GM12878 (cell line): ENCODE measurements around the gene SORCS2. TPM values are rescaled to one million over a fixed set of nuclear protein-coding genes. Genes with fewer than 3 reads are reported as not detected.

ENCODE experiments used
- CTCF ChIP-seq, 3 experiments: IDR thresholded peaks in 2 of 3; conservative IDR thresholded peaks in 1 of 3; 2 replicates each; pipeline ENCODE4 v1.5.1; 2011; ENCODE audit warnings: low read depth in 3 of 3, low read length in 3 of 3, mild to moderate bottlenecking in 3 of 3, control low read depth in 2 of 3, moderate library complexity in 2 of 3, inconsistent platforms in 1 of 3, mixed read lengths in 1 of 3; ENCODE audit not compliant: control insufficient read depth in 2 of 3, insufficient read depth in 1 of 3; ENCODE audit errors: extremely low read depth in 1 of 3
- CUX1 ChIP-seq: IDR thresholded peaks from 2 replicates; pipeline ENCODE4 v1.6.1; 2012; ENCODE audit warnings: improper control_type of control experiment, low read depth, low read length; ENCODE audit not compliant: insufficient replicate concordance
- E4F1 ChIP-seq: fragments of 450-650 bp; IDR thresholded peaks from 2 replicates; pipeline ENCODE4 v1.6.1; 2018; ENCODE audit warnings: borderline replicate concordance, mild to moderate bottlenecking; ENCODE audit not compliant: partially characterized antibody
- EGR1 ChIP-seq, 2 experiments: IDR thresholded peaks; 1 replicate in 1 of 2; 2 replicates in 1 of 2; pipeline ENCODE4 v1.6.1; 2011 to 2012; ENCODE audit warnings: low read depth in 2 of 2, low read length in 2 of 2, borderline replicate concordance in 1 of 2, mild to moderate bottlenecking in 1 of 2, moderate library complexity in 1 of 2
- ELK1 ChIP-seq: IDR thresholded peaks from 2 replicates; pipeline ENCODE4 v1.6.1; 2012; ENCODE audit warnings: low read depth, low read length, improper control_type of control experiment
- FOS ChIP-seq: IDR thresholded peaks from 3 replicates; pipeline ENCODE4 v1.6.1; 2011; ENCODE audit warnings: borderline replicate concordance; ENCODE audit not compliant: insufficient read length; ENCODE audit errors: extremely low read depth
- HDAC6 ChIP-seq: fragments of 200-600 bp; sonication (generic); IDR thresholded peaks from one replicate; pipeline ENCODE4 v1.8.0; 2017; ENCODE audit warnings: antibody characterized with exemption; ENCODE audit not compliant: unreplicated experiment
- MTA3 ChIP-seq: IDR thresholded peaks from 2 replicates; pipeline ENCODE4 v1.6.1; 2012; ENCODE audit warnings: low read length, inconsistent platforms, borderline replicate concordance
- NFXL1 ChIP-seq: fragments of 450-650 bp; IDR thresholded peaks from 2 replicates; pipeline ENCODE4 v1.6.1; 2017; ENCODE audit warnings: antibody characterized with exemption, mild to moderate bottlenecking, borderline replicate concordance
- RELB ChIP-seq: fragments of 450-650 bp; IDR thresholded peaks from 2 replicates; pipeline ENCODE4 v1.6.1; 2017; ENCODE audit warnings: low read depth, mild to moderate bottlenecking, moderate library complexity
- SREBF2 ChIP-seq: IDR thresholded peaks from 2 replicates; pipeline ENCODE4 v1.6.1; 2012; ENCODE audit warnings: mild to moderate bottlenecking, low read length
- TCF3 ChIP-seq: IDR thresholded peaks from 2 replicates; pipeline ENCODE4 v1.6.1; 2012; ENCODE audit warnings: low read depth, mild to moderate bottlenecking, low read length, borderline replicate concordance; ENCODE audit not compliant: insufficient read depth
- ZNF217 ChIP-seq: fragments of 450-650 bp; IDR thresholded peaks from 2 replicates; pipeline ENCODE4 v1.6.1; 2017; ENCODE audit warnings: antibody characterized with exemption, mild to moderate bottlenecking
- ZNF24 ChIP-seq: fragments of 450-650 bp; IDR thresholded peaks from 2 replicates; pipeline ENCODE4 v1.6.1; 2017; ENCODE audit warnings: antibody characterized with exemption, mild to moderate bottlenecking
- polyA plus RNA-seq, 11 experiments: library from polyadenylated mRNA; depleted of rRNA in 4 of 11; unstranded in 6 of 11; stranded (reverse) in 5 of 11; fragments of >200 nt; fragmentation: Nextera tagmentation in 4 of 11; fragmentation: Illumina TruSeq in 1 of 11; extraction: Ambion mirVana in 4 of 11; extraction: Trizol in 1 of 11; gene quantifications; 1 replicate in 1 of 11; 2 replicates in 10 of 11; pipeline versions ENCODE4 v1.2.1 to v1.2.3, GENCODE V29; 2011 to 2016; ENCODE audit warnings: inconsistent platforms in 2 of 11, missing spikeins in 2 of 11, low read depth in 1 of 11
- total RNA-seq, 4 experiments: library from RNA; depleted of rRNA in 3 of 4; stranded (reverse); fragments of >200 nt in 3 of 4; fragmentation: Illumina TruSeq in 1 of 4; extraction: Trizol in 1 of 4; gene quantifications; 2 replicates each; pipeline versions ENCODE4 v1.2.1 to v1.2.3, GENCODE V29; 2013 to 2021

The SORCS2 gene
- total and polyA plus RNA-seq, 10 of the 15 experiments (the other 5 are each of a cell fraction or from before 2014, with no cell fraction given): 0.01 to 0.15 (median 0.05) TPM; not detected in 5

GRCh38 chr4:7771541-7772507 is 579.5 kb downstream of the SORCS2 start (continued):
- no peak for TF ChIP-seq ZNF217
- no peak for TF ChIP-seq NFXL1
- TF ChIP-seq HDAC6: no peak
- no peak for TF ChIP-seq ZNF24
- TF ChIP-seq ELK1: no peak
- peak; percentile 67; the same call in 1 of the 2 replicates for TF ChIP-seq MTA3
- TF ChIP-seq SREBF2: no peak
- TF ChIP-seq EGR1 (IDR thresholded peaks at IDR 0.05; ENCODE audit: borderline replicate concordance in 1 of 2, low read depth in 2 of 2, low read length in 2 of 2): no peak
- TF ChIP-seq FOS: no peak
- no peak for TF ChIP-seq RELB
- TF ChIP-seq TCF3: peak; percentile 77; the same call in 1 of the 2 replicates
- TF ChIP-seq E4F1: no peak
- no peak for TF ChIP-seq CTCF (IDR thresholded peaks at IDR 0.05 in 2 of 3, conservative IDR thresholded peaks at IDR 0.05 in 1 of 3; ENCODE audit: control insufficient read depth in 2 of 3, extremely low read depth in 1 of 3, insufficient read depth in 1 of 3, low read depth in 3 of 3, low read length in 3 of 3)
- TF ChIP-seq CUX1: no peak
